CD14-positive monocyte (primary cell): Measurements from ENCODE around the gene TRIM65. TPM values are rescaled to one million over a fixed set of nuclear protein-coding genes. Genes with fewer than 3 reads are reported as not detected.

Experiments
- DNase-seq, 3 donors: peaks; one replicate each; pipeline ENCODE4 v3.0.0-alpha.2; 2011 to 2022
- H2AFZ ChIP-seq: 2 replicates; pipeline ENCODE4 v1.6.0; 2012; ENCODE audit warnings: mild to moderate bottlenecking, low read depth, low read length, inconsistent platforms; ENCODE audit not compliant: insufficient read depth, poor library complexity, severe bottlenecking
- H3K27ac ChIP-seq, 2 donors: 1 replicate in 1 of 2; 2 replicates in 1 of 2; pipeline ENCODE4 v1.5.1; 2012 to 2013; ENCODE audit warnings: low read length in 2 of 2, control low read depth in 1 of 2, inconsistent platforms in 1 of 2, low read depth in 1 of 2, mild to moderate bottlenecking in 1 of 2
- H3K27me3 ChIP-seq, 2 donors: one replicate each; pipeline versions ENCODE4 v1.6.0 to v1.6.1; 2011 to 2013; ENCODE audit warnings: low read length in 2 of 2; ENCODE audit not compliant: control insufficient read depth in 2 of 2, insufficient read depth in 2 of 2
- H3K36me3 ChIP-seq, 2 donors: replicated peaks in 1 of 2; 1 replicate in 1 of 2; 2 replicates in 1 of 2; pipeline versions ENCODE4 v1.5.1 to v1.6.1; 2012 to 2013; ENCODE audit warnings: low read length in 2 of 2, control low read depth in 1 of 2, inconsistent platforms in 1 of 2, mild to moderate bottlenecking in 1 of 2; ENCODE audit not compliant: insufficient read depth in 2 of 2, control insufficient read depth in 1 of 2
- H3K4me1 ChIP-seq, 2 donors: 1 replicate in 1 of 2; 2 replicates in 1 of 2; pipeline versions ENCODE4 v1.5.1 to v1.6.1; 2012 to 2013; ENCODE audit warnings: low read length in 2 of 2, control low read depth in 1 of 2, inconsistent platforms in 1 of 2, mild to moderate bottlenecking in 1 of 2, moderate library complexity in 1 of 2; ENCODE audit not compliant: insufficient read depth in 2 of 2, control insufficient read depth in 1 of 2
- H3K4me2 ChIP-seq: replicated peaks from 2 replicates; pipeline ENCODE3; 2012; ENCODE audit warnings: low read length, moderate library complexity, mild to moderate bottlenecking; ENCODE audit not compliant: poor library complexity, severe bottlenecking; ENCODE audit errors: extremely low read depth
- H3K4me3 ChIP-seq, 3 experiments: fragments of 200-600 bp in 1 of 3; sonication (generic) in 1 of 3; replicated peaks in 1 of 3; 1 replicate in 2 of 3; 2 replicates in 1 of 3; pipeline ENCODE4 v1.5.1; 2011 to 2013; ENCODE audit warnings: low read length in 3 of 3, mild to moderate bottlenecking in 3 of 3, control low read depth in 2 of 3, low read depth in 2 of 3, inconsistent platforms in 1 of 3, moderate library complexity in 1 of 3
- H3K79me2 ChIP-seq: 2 replicates; pipeline ENCODE4 v1.6.0; 2012; ENCODE audit warnings: mild to moderate bottlenecking, control low read depth, inconsistent platforms, low read length, moderate library complexity; ENCODE audit not compliant: insufficient read depth
- H3K9ac ChIP-seq: 2 replicates; pipeline ENCODE4 v1.6.0; 2017; ENCODE audit warnings: low read length, mild to moderate bottlenecking; ENCODE audit not compliant: insufficient read depth, poor library complexity, severe bottlenecking
- H3K9me3 ChIP-seq, 2 donors: replicated peaks in 1 of 2; 1 replicate in 1 of 2; 2 replicates in 1 of 2; pipeline versions ENCODE4 v1.5.1 to v1.6.1; 2012 to 2013; ENCODE audit warnings: low read length in 2 of 2, control low read depth in 1 of 2; ENCODE audit not compliant: control insufficient read depth in 1 of 2, insufficient read depth in 1 of 2
- H4K20me1 ChIP-seq: 2 replicates; pipeline ENCODE4 v1.6.0; 2012; ENCODE audit warnings: mild to moderate bottlenecking, low read length, control low read depth, moderate library complexity; ENCODE audit not compliant: insufficient read depth
- H3K27ac Mint-ChIP-seq, 7 donors: one replicate each; pipeline ENCODE4 v1.8.0; 2020; ENCODE audit warnings: mild to moderate bottlenecking in 7 of 7, mixed read lengths in 7 of 7, moderate library complexity in 6 of 7, inconsistent platforms in 2 of 7
- H3K27me3 Mint-ChIP-seq, 3 donors: one replicate each; pipeline ENCODE4 v1.8.0; 2021 to 2022; ENCODE audit warnings: low read depth in 3 of 3, mild to moderate bottlenecking in 3 of 3, mixed read lengths in 3 of 3, moderate library complexity in 3 of 3, inconsistent platforms in 1 of 3
- H3K36me3 Mint-ChIP-seq, 2 donors: one replicate each; pipeline ENCODE4 v1.8.0; 2020; ENCODE audit warnings: mixed read lengths in 2 of 2, inconsistent platforms in 1 of 2, mild to moderate bottlenecking in 1 of 2
- H3K4me1 Mint-ChIP-seq: one replicate; pipeline ENCODE4 v1.8.0; 2020; ENCODE audit warnings: mild to moderate bottlenecking, mixed read lengths
- H3K4me3 Mint-ChIP-seq, 2 donors: one replicate each; pipeline ENCODE4 v1.8.0; 2020; ENCODE audit warnings: mild to moderate bottlenecking in 2 of 2, mixed read lengths in 2 of 2, moderate library complexity in 1 of 2
- H3K9me3 Mint-ChIP-seq, 7 donors: one replicate each; pipeline ENCODE4 v1.8.0; 2020 to 2022; ENCODE audit warnings: mixed read lengths in 7 of 7, mild to moderate bottlenecking in 6 of 7, moderate library complexity in 6 of 7, inconsistent platforms in 2 of 7
- WGBS: methylation state at CpG from one replicate; pipeline ENCODE4 v1.1.5; 2013; ENCODE audit warnings: missing lambda C conversion rate; ENCODE audit not compliant: insufficient coverage; 5-methylcytosine and 5-hydroxymethylcytosine counted together
- intact Hi-C, 2 donors: fragments of 100-400 bp; cut with micrococcal nuclease; formaldehyde crosslinking; loops; one replicate each; pipeline versions ENCODE4 v1.15.0 to v1.15.1; 2023
- polyA plus RNA-seq, 3 donors: library from polyadenylated mRNA; depleted of rRNA in 1 of 3; unstranded in 2 of 3; stranded (reverse) in 1 of 3; fragments of 300-500 nt in 2 of 3; fragments of >200 nt in 1 of 3; fragmentation: Illumina TruSeq in 2 of 3; gene quantifications; 1 replicate in 2 of 3; 2 replicates in 1 of 3; pipeline ENCODE4 v1.2.3, GENCODE V29; 2012 to 2021
- TF ChIP-seq, protein P1 (sequence below): fragments of 200-600 bp; IDR thresholded peaks from one replicate; pipeline ENCODE4 v1.8.0; 2022; ENCODE audit warnings: antibody characterized with exemption, mild to moderate bottlenecking

Gene TRIM65
- polyA plus RNA-seq, 3 donors, result 5.6 to 10.4 (median 5.9) TPM

- H3K79me2 ChIP-seq, result peaks cover 33% of the 10 kb centered on the region
- WGBS, result 99% methylated on average over 18 of the region's 25 CpGs
Measured at GRCh38 chr17:75847614-75848522, 48.9 kb downstream of the TRIM65 start.

More at GRCh38 chr17:75847614-75848522, 48.9 kb downstream of the TRIM65 start:
- no peak overlapping the region for H3K4me2 ChIP-seq
- no peak for DNase-seq
- Mint-ChIP-seq H3K27me3 (no peaks in the 10 kb centered on the region), H3K4me3 (no peak overlapping the region), H3K36me3 (peaks cover 58 to 73% of the 10 kb centered on the region in 2 donors), H3K27ac (peak overlapping the region in 5 of 7 donors; percentile 30 to 77 (median 62)), H3K4me1 (peaks cover 23% of the 10 kb centered on the region), H3K9me3 (no peaks in the 10 kb centered on the region)
- TF ChIP-seq, protein P1, sequence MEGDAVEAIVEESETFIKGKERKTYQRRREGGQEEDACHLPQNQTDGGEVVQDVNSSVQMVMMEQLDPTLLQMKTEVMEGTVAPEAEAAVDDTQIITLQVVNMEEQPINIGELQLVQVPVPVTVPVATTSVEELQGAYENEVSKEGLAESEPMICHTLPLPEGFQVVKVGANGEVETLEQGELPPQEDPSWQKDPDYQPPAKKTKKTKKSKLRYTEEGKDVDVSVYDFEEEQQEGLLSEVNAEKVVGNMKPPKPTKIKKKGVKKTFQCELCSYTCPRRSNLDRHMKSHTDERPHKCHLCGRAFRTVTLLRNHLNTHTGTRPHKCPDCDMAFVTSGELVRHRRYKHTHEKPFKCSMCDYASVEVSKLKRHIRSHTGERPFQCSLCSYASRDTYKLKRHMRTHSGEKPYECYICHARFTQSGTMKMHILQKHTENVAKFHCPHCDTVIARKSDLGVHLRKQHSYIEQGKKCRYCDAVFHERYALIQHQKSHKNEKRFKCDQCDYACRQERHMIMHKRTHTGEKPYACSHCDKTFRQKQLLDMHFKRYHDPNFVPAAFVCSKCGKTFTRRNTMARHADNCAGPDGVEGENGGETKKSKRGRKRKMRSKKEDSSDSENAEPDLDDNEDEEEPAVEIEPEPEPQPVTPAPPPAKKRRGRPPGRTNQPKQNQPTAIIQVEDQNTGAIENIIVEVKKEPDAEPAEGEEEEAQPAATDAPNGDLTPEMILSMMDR, result no peak
- H3K27ac ChIP-seq, result peak overlapping the region in 1 of 2 donors; percentile 87
- peaks cover 29 to 47% of the 10 kb centered on the region in 2 donors for H3K4me1 ChIP-seq
- H3K9ac ChIP-seq, result no peak overlapping the region
- intact Hi-C loops, result loop anchor here (5.0 to 10.0 kb wide), 2 partner anchors 71 to 183 kb away; partner anchors contain the start of genes RECQL5 (in 1 of the 2) and SAP30BP (in 1 of the 2)
- H3K4me3 ChIP-seq, result no peak overlapping the region
- no peak overlapping the region for H2AFZ ChIP-seq
- H3K9me3 ChIP-seq, result no peaks in the 10 kb centered on the region
- no peaks in the 10 kb centered on the region for H3K27me3 ChIP-seq
- H3K36me3 ChIP-seq, result peaks cover 55 to 61% of the 10 kb centered on the region in 2 donors
- peaks cover 67% of the 10 kb centered on the region for H4K20me1 ChIP-seq
